ENCODE data around the gene SCFD2.

Gene SCFD2

DNA sequence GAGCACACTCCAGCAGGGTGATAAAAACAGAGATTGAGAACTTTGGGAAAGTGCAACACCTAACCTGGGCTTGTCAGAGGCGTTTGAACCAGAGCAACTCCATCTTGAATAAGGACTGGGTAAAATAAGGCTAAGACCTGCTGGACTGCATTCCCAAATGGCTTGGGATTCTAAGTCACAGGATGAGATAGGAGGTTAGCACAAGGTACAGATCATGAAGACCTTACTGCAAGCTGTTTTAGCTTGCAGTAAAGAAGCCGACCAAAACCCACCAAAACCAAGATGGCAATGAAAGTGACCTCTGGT lies 43.9 kb downstream of the SCFD2 start:
- ChIA-PET CTCF (no interaction called here), POLR2A (no interaction called here)
- no peak for DNase-seq (ENCODE audit: extremely low spot score)
- TF ChIP-seq TARDBP (IDR thresholded peaks at IDR 0.05) (no peak), ZNF384 (IDR thresholded peaks at IDR 0.05) (no peak), BHLHE40 (IDR thresholded peaks at IDR 0.05; ENCODE audit: borderline replicate concordance) (no peak), FOXK2 (IDR thresholded peaks at IDR 0.05) (no peak), FOXA1 (IDR thresholded peaks at IDR 0.05) (no peak), SUZ12 (IDR thresholded peaks at IDR 0.05) (no peak), ELF4 (IDR thresholded peaks at IDR 0.05) (no peak)

DNA sequence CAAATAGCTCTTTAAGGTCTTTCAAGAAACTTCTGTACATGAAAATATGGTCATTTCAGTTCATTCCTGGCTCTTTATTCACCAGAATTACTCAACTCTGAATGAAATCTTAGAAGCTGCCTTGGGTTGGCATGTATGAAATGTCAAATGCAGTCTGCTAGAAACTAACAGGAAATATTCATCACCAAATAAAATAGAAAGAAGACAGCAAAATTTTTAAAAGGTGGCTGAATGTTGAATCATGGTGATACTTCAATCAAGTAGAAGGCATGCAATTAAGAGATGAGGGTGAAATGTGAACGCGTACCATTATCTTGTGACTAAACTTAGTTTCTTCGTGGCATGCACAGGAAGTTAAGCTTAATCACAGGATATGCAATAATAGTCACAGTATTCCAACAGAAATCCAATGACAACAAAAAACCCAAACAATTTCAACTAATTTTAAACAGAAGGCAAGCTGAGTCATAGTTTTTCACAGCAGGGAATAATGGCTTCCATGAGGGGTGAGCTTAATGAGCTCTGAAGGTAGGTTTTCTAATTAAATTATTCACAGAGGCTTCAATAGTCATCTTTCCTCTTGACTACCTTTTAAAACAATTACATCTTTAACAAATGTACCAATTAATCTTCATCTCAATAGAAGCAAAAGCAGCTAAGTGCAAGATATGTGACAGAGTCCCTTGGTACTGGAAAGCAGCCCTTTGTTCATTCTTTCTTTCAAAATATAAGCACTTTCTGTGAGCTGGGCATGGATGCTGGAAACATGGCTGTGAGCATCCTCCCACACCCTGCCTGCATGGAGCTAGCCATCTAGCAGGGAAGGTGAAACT lies 44.5 kb downstream of the SCFD2 start:
- ChIA-PET POLR2A (no interaction called here), CTCF (no interaction called here)
- TF ChIP-seq FOXM1 (IDR thresholded peaks at IDR 0.05; ENCODE audit: borderline replicate concordance) (no peak), PKNOX1 (IDR thresholded peaks at IDR 0.05) (no peak), SUZ12 (IDR thresholded peaks at IDR 0.05) (no peak), SP1 (IDR thresholded peaks at IDR 0.05) (no peak), NFRKB (IDR thresholded peaks at IDR 0.05) (no peak), ARNT (IDR thresholded peaks at IDR 0.05) (no peak), LEF1 (IDR thresholded peaks at IDR 0.05; ENCODE audit: borderline replicate concordance) (no peak), FOXK2 (IDR thresholded peaks at IDR 0.05) (no peak), L3MBTL2 (conservative IDR thresholded peaks at IDR 0.05) (no peak), TARDBP (IDR thresholded peaks at IDR 0.05) (no peak), ZNF384 (IDR thresholded peaks at IDR 0.05) (no peak), HDGF (IDR thresholded peaks at IDR 0.05; ENCODE audit: borderline replicate concordance) (no peak), BHLHE40 (IDR thresholded peaks at IDR 0.05; ENCODE audit: borderline replicate concordance) (no peak), ELF4 (IDR thresholded peaks at IDR 0.05) (no peak), CTBP1 (IDR thresholded peaks at IDR 0.05; ENCODE audit: borderline replicate concordance) (no peak), FOXA1 (IDR thresholded peaks at IDR 0.05) (no peak)
- DNase-seq (ENCODE audit: extremely low spot score), result no peak

DNA sequence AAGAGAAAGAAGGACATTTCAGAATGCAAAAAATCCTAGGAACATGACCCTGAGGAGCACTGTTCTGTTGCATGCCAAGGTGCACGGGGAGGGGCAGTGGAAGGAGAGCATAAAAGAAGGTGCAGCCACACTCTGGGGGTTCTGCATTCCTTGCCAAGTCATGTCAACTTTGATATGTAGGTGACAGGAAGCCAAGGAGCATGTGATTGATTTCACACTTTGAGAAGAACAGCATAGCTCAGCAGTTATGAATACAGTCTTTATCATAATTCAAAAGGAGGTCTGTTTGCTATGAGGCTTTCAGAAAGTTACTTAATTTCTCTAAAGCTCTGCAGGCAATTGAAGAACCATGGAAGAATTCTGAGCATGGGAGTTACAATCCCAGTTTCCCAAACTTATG lies 50.6 kb downstream of the SCFD2 start:
- no peak for DNase-seq (ENCODE audit: extremely low spot score)
- CTCF ChIA-PET, result no interaction called here
- TF ChIP-seq CTBP1 (IDR thresholded peaks at IDR 0.05; ENCODE audit: borderline replicate concordance) (no peak), SP1 (IDR thresholded peaks at IDR 0.05) (no peak), HDGF (IDR thresholded peaks at IDR 0.05; ENCODE audit: borderline replicate concordance) (no peak), FOXA1 (IDR thresholded peaks at IDR 0.05) (no peak), TARDBP (IDR thresholded peaks at IDR 0.05) (no peak), L3MBTL2 (conservative IDR thresholded peaks at IDR 0.05) (no peak), ARNT (IDR thresholded peaks at IDR 0.05) (no peak), FOXK2 (IDR thresholded peaks at IDR 0.05) (no peak), LEF1 (IDR thresholded peaks at IDR 0.05; ENCODE audit: borderline replicate concordance) (no peak), PKNOX1 (IDR thresholded peaks at IDR 0.05) (no peak), SUZ12 (IDR thresholded peaks at IDR 0.05) (no peak), ZNF384 (IDR thresholded peaks at IDR 0.05) (no peak), BHLHE40 (IDR thresholded peaks at IDR 0.05; ENCODE audit: borderline replicate concordance) (no peak), FOXM1 (IDR thresholded peaks at IDR 0.05; ENCODE audit: borderline replicate concordance) (no peak), NFRKB (IDR thresholded peaks at IDR 0.05) (no peak), ELF4 (IDR thresholded peaks at IDR 0.05) (no peak)
- POLR2A ChIA-PET, result no interaction called here

DNA sequence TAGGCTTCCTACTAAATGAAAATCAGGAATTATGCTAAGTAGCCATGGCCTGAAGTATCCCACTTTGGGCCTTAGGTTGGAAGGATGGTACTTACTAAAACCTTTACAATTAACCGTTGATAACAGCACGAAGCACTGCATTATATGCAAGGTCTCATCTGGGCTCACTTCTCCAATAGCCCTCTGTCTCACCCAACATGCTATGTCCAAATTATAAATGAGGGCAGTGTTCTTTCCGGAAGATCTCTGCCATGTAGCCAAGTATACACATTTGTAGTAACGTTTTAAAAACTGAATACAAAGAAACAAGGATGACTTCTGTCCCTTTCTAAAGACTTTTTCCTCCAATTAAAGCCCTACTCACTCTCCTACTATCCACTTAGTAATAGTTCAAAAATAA lies 51.6 kb downstream of the SCFD2 start:
- no peak for TF ChIP-seq ZNF384 (IDR thresholded peaks at IDR 0.05)
- no peak for TF ChIP-seq FOXM1 (IDR thresholded peaks at IDR 0.05; ENCODE audit: borderline replicate concordance)
- TF ChIP-seq BHLHE40 (IDR thresholded peaks at IDR 0.05; ENCODE audit: borderline replicate concordance), result no peak
- no peak for TF ChIP-seq SUZ12 (IDR thresholded peaks at IDR 0.05)
- no peak for TF ChIP-seq TARDBP (IDR thresholded peaks at IDR 0.05)
- no peak for TF ChIP-seq LEF1 (IDR thresholded peaks at IDR 0.05; ENCODE audit: borderline replicate concordance)
- no peak for TF ChIP-seq HDGF (IDR thresholded peaks at IDR 0.05; ENCODE audit: borderline replicate concordance)
- no peak for TF ChIP-seq CTBP1 (IDR thresholded peaks at IDR 0.05; ENCODE audit: borderline replicate concordance)
- no peak for TF ChIP-seq SP1 (IDR thresholded peaks at IDR 0.05)
- no peak for TF ChIP-seq PKNOX1 (IDR thresholded peaks at IDR 0.05)
- TF ChIP-seq ELF4 (IDR thresholded peaks at IDR 0.05), result no peak
- no peak for TF ChIP-seq L3MBTL2 (conservative IDR thresholded peaks at IDR 0.05)
- no peak for TF ChIP-seq FOXK2 (IDR thresholded peaks at IDR 0.05)
- TF ChIP-seq ARNT (IDR thresholded peaks at IDR 0.05), result no peak
- CTCF ChIA-PET, result no interaction called here

GRCh38 chr4:53313510-53313909 lies 52.4 kb downstream of the SCFD2 start:
- TF ChIP-seq CTBP1 (IDR thresholded peaks at IDR 0.05; ENCODE audit: borderline replicate concordance) (no peak), PKNOX1 (IDR thresholded peaks at IDR 0.05) (peak; percentile 62), FOXM1 (IDR thresholded peaks at IDR 0.05; ENCODE audit: borderline replicate concordance) (no peak), BHLHE40 (IDR thresholded peaks at IDR 0.05; ENCODE audit: borderline replicate concordance) (no peak), L3MBTL2 (conservative IDR thresholded peaks at IDR 0.05) (no peak), NFRKB (IDR thresholded peaks at IDR 0.05) (no peak), ZNF384 (IDR thresholded peaks at IDR 0.05) (no peak), LEF1 (IDR thresholded peaks at IDR 0.05; ENCODE audit: borderline replicate concordance) (no peak)
- CTCF ChIA-PET, result no interaction called here
- DNase-seq (ENCODE audit: extremely low spot score), result no peak
- POLR2A ChIA-PET, result no interaction called here

More for the DNA sequence above, 51.6 kb downstream of the SCFD2 start:
- DNase-seq (ENCODE audit: extremely low spot score), result no peak
- POLR2A ChIA-PET, result no interaction called here
